HepG2 (cell line): ENCODE data around the gene FAM149A. TPM values are rescaled to one million over a fixed set of nuclear protein-coding genes. Genes with fewer than 3 reads are reported as not detected.
A peak's percentile ranks its signal among the peaks of the same experiment; 100 is the strongest.

Experiments
- ATAC-seq: fragments of 200-7000 bp; cut with Tn5 transposase; 3 replicates; pipeline ENCODE4 v1.9.1; 2020; ENCODE audit warnings: mild to moderate bottlenecking, moderate library complexity
- BruUV-seq: library from RNA; stranded (reverse); fragments of 400-500 nt; replicated peaks from 2 replicates; lab custom pipeline; 2021; lab: Mats Ljungman, UMichigan
- CTCF ChIA-PET: fragments of 300-600 bp; formaldehyde crosslinking; extraction: SDS; loops from one replicate; lab custom pipeline; 2021; ENCODE audit warnings: low total read pairs, inconsistent platforms, low intra/inter-chr PET ratio; lab: Yijun Ruan, JAX
- POLR2A ChIA-PET: fragments of 350-600 bp; sonication (Branson Sonifier 250); formaldehyde crosslinking; loops from one replicate; lab custom pipeline; 2020; ENCODE audit warnings: antibody characterized with exemption, inconsistent platforms; lab: Yijun Ruan, JAX
- DNase-seq: peaks from one replicate; pipeline ENCODE4 v3.0.0-alpha.2; 2015; ENCODE audit warnings: low spot score
- FAIRE-seq: peaks from 3 replicates; lab custom pipeline; 2011; peaks lifted over from hg19 to GRCh38; lab: Jason Lieb, UNC
- H2AFZ ChIP-seq: one replicate; pipeline ENCODE4 v1.6.1; 2011; ENCODE audit warnings: low read length, inconsistent platforms
- H3K27ac ChIP-seq: fragments of 300-600 bp; 3 replicates; pipeline ENCODE4 v1.8.0; 2011; ENCODE audit warnings: mixed run types, mild to moderate bottlenecking, mixed read lengths, low read length, inconsistent platforms; ENCODE audit not compliant: insufficient read depth; ENCODE audit errors: extremely low read length
- H3K27me3 ChIP-seq, 2 experiments: fragments of 200-600 bp in 1 of 2; 2 replicates in 1 of 2; 3 replicates in 1 of 2; pipeline versions ENCODE4 v1.6.0 to v1.8.0; 2011; ENCODE audit warnings: low read length in 2 of 2, mild to moderate bottlenecking in 2 of 2, moderate library complexity in 2 of 2, inconsistent platforms in 1 of 2; ENCODE audit not compliant: insufficient read depth in 2 of 2, control insufficient read depth in 1 of 2
- H3K36me3 ChIP-seq, 2 experiments: fragments of 200-600 bp in 1 of 2; replicated peaks in 1 of 2; 2 replicates in 1 of 2; 3 replicates in 1 of 2; pipeline versions ENCODE4 v1.5.1 to v1.8.0; 2011; ENCODE audit warnings: low read length in 2 of 2, inconsistent platforms in 1 of 2; ENCODE audit not compliant: insufficient read depth in 2 of 2, control insufficient read depth in 1 of 2
- H3K4me1 ChIP-seq: 2 replicates; pipeline ENCODE4 v1.5.1; 2012; ENCODE audit warnings: low read length, inconsistent platforms; ENCODE audit not compliant: insufficient read depth
- H3K4me2 ChIP-seq: 2 replicates; pipeline ENCODE4 v1.6.0; 2011; ENCODE audit warnings: low read depth, low read length, inconsistent platforms
- H3K4me3 ChIP-seq, 3 experiments: fragments of 200-600 bp in 1 of 3; sonication (generic), shearing (Covaris generic) in 1 of 3; replicated peaks in 1 of 3; 2 replicates each; pipeline ENCODE4 v1.5.1; 2011 to 2016; ENCODE audit warnings: low read length in 3 of 3, inconsistent platforms in 2 of 3, low read depth in 2 of 3, mild to moderate bottlenecking in 2 of 3, control low read depth in 1 of 3, mixed read lengths in 1 of 3; ENCODE audit not compliant: insufficient read depth in 1 of 3
- H3K79me2 ChIP-seq: one replicate; pipeline ENCODE4 v1.6.1; 2011; ENCODE audit warnings: low read length, inconsistent platforms; ENCODE audit not compliant: insufficient read depth
- H3K9ac ChIP-seq: 2 replicates; pipeline ENCODE4 v1.6.0; 2011; ENCODE audit warnings: mild to moderate bottlenecking, low read depth, low read length, inconsistent platforms; ENCODE audit not compliant: insufficient read depth
- H3K9me3 ChIP-seq: 2 replicates; pipeline ENCODE4 v1.5.1; 2012; ENCODE audit warnings: mild to moderate bottlenecking, low read length
- H4K20me1 ChIP-seq: 2 replicates; pipeline ENCODE4 v1.6.0; 2011; ENCODE audit warnings: inconsistent platforms, mild to moderate bottlenecking, low read length, moderate library complexity; ENCODE audit not compliant: insufficient read depth
- CBX1 ChIP-seq: IDR thresholded peaks from one replicate; pipeline ENCODE4 v1.6.1; 2016; ENCODE audit warnings: antibody characterized with exemption, low read depth
- HNRNPL ChIP-seq: fragments of 200-400 bp; formaldehyde crosslinking; IDR thresholded peaks from 2 replicates; pipeline ENCODE4 v1.6.1; 2017; ENCODE audit warnings: mild to moderate bottlenecking, low read depth, low read length
- KDM3A ChIP-seq: IDR thresholded peaks from 2 replicates; pipeline ENCODE4 v1.6.1; 2018; ENCODE audit warnings: low read depth, missing compliant biosample characterization
- MZF1 ChIP-seq: sonication (generic); formaldehyde crosslinking; IDR thresholded peaks from 2 replicates; pipeline ENCODE4 v1.8.1; 2023; ENCODE audit warnings: mild to moderate bottlenecking, missing genetic modification reagents, borderline replicate concordance
- NAIF1 ChIP-seq: sonication (generic); formaldehyde crosslinking; IDR thresholded peaks from 2 replicates; pipeline ENCODE4 v1.5.0; 2020; ENCODE audit warnings: mild to moderate bottlenecking, missing genetic modification reagents, borderline replicate concordance
- POLR2A ChIP-seq, 2 experiments: IDR thresholded peaks; 2 replicates each; pipeline ENCODE4 v1.6.1; 2011; ENCODE audit warnings: low read depth in 2 of 2, low read length in 2 of 2, mild to moderate bottlenecking in 1 of 2, moderate library complexity in 1 of 2; ENCODE audit not compliant: insufficient read depth in 1 of 2
- SIX4 ChIP-seq: sonication (generic); formaldehyde crosslinking; IDR thresholded peaks from 2 replicates; pipeline ENCODE4 v1.4.0; 2020; ENCODE audit warnings: missing genetic modification reagents
- ZNF160 ChIP-seq: sonication (generic); formaldehyde crosslinking; IDR thresholded peaks from 2 replicates; pipeline ENCODE4 v1.8.0; 2022; ENCODE audit warnings: mild to moderate bottlenecking, inconsistent platforms, missing genetic modification reagents
- ZNF225 ChIP-seq: sonication (generic); formaldehyde crosslinking; IDR thresholded peaks from 2 replicates; pipeline ENCODE4 v1.4.0; 2020; ENCODE audit warnings: mild to moderate bottlenecking, missing genetic modification reagents
- ZNF766 ChIP-seq: sonication (generic); formaldehyde crosslinking; IDR thresholded peaks from 2 replicates; pipeline ENCODE4 v1.5.0; 2020; ENCODE audit warnings: missing genetic modification reagents, borderline replicate concordance
- ZNF777 ChIP-seq: sonication (generic); formaldehyde crosslinking; IDR thresholded peaks from 2 replicates; pipeline ENCODE4 v1.4.0; 2020; ENCODE audit warnings: missing genetic modification reagents
- WGBS: methylation state at CpG from one replicate; pipeline ENCODE4 v1.1.6; 2017; ENCODE audit warnings: low lambda C conversion rate; 5-methylcytosine and 5-hydroxymethylcytosine counted together
- in situ Hi-C: cut with HindIII; loops from 2 replicates; pipeline ENCODE4 v1.10.0; 2017; ENCODE audit warnings: low pct_unique_long_range_greater_than_20kb; ENCODE audit not compliant: extremely low pct_ligation_motif_present
- intact Hi-C: fragments of 100-400 bp; cut with micrococcal nuclease; formaldehyde crosslinking; loops from one replicate; pipeline ENCODE4 v1.10.0; 2022; ENCODE audit not compliant: unreplicated experiment
- polyA plus RNA-seq, 8 experiments: library from polyadenylated mRNA; depleted of rRNA in 3 of 8; stranded (reverse) in 7 of 8; unstranded in 1 of 8; fragments of >200 nt; fragmentation: Illumina TruSeq in 4 of 8; extraction: Trizol in 4 of 8; gene quantifications; 2 replicates each; pipeline versions ENCODE4 v1.2.1 to v1.2.3, GENCODE V29; 2011 to 2016; ENCODE audit warnings: low read depth in 4 of 8, missing spikeins in 1 of 8, mixed read lengths in 1 of 8; ENCODE audit not compliant: insufficient read depth in 1 of 8
- total RNA-seq, 5 experiments: library from RNA; depleted of rRNA; stranded (reverse); fragments of >200 nt; fragmentation: Illumina TruSeq; extraction: Trizol; gene quantifications; 2 replicates each; pipeline ENCODE4 v1.2.3, GENCODE V29; 2016; ENCODE audit warnings: low read depth in 1 of 5
- TF ChIP-seq, protein P1 (sequence below): sonication (generic); formaldehyde crosslinking; IDR thresholded peaks from 2 replicates; pipeline ENCODE4 v1.4.0; 2020; ENCODE audit warnings: missing genetic modification reagents, mild to moderate bottlenecking, borderline replicate concordance
- TF ChIP-seq, protein P2 (sequence below): sonication (generic); formaldehyde crosslinking; IDR thresholded peaks from 2 replicates; pipeline ENCODE4 v1.4.0; 2020; ENCODE audit warnings: mild to moderate bottlenecking, missing genetic modification reagents, borderline replicate concordance
- TF ChIP-seq, protein P3 (sequence below): IDR thresholded peaks from 2 replicates; pipeline ENCODE4 v1.6.1; 2016; ENCODE audit warnings: missing biosample characterization, missing genetic modification reagents, low read depth

Gene FAM149A
- total and polyA plus RNA-seq, 2 of the 13 experiments (the other 11 are each of a cell fraction or from before 2014, with no cell fraction given): not detected

DNA sequence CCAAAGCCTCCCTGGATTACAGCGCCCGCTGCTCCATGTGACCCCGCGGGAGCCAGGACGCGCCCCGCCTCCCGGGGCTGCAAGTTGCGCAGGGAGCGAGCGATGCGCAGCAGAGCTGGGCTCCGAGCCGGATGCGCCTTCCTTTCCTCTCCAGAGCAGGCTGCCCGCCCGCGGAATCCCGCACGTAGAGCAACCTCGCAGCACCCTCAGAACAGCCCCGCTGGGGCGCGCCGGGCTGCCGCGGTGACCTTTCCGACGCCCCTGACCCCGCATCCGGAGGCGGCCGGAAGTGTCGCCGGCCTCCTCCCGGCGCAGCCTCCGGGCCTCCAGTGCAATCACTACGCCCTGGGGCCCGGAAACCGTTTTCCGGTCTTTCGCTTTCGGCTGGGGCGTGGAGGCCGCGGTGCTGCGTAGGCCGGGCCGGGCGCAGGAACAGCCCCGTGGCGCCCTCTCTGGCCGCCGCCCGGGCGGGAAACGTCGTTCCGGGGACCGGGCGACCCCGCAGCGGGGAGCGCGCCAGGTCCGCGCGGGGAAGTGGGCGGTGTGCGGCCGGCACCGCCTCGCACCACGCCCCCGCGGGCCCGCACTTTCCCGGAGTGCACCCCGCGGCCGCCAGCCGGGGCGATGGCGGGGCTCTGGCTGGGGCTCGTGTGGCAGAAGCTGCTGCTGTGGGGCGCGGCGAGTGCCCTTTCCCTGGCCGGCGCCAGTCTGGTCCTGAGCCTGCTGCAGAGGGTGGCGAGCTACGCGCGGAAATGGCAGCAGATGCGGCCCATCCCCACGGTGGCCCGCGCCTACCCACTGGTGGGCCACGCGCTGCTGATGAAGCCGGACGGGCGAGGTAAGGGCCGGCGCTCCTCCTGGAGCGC is 86.9 kb downstream of the FAM149A start, which contains the start of gene CYP4V2:
CYP4V2 (plus strand) TSS at position 368 of the 866 bp plus-strand sequence; CDS start at position 625, 257 bp downstream.
- POLR2A ChIA-PET: interaction anchor here (0.8 to 3.4 kb wide), 6 partner anchors 11 to 478 kb away, joined by 3 to 22 read pairs (median 6); partner anchors contain the start of gene F11
- WGBS: 0% methylated on average over 9 of the region's 107 CpGs
- TF ChIP-seq ZNF766 (CRISPR knock-in tag) (peak; percentile 77), MZF1 (0 out of 2 replicates have a peak, but pooled peaks have one; percentile 21), HNRNPL (peak; percentile 66; the same call in 1 of the 2 replicates), ZNF225 (0 out of 2 replicates have a peak, but pooled peaks have one; percentile 38), KDM3A (CRISPR knock-in tag) (peak; percentile 19), ZNF777 (CRISPR knock-in tag) (peak; percentile 72; the same call in 1 of the 2 replicates), NAIF1 (peak; percentile 45; the same call in 1 of the 2 replicates), SIX4 (CRISPR knock-in tag) (0 out of 2 replicates have a peak, but pooled peaks have one; percentile 25), ZNF160 (CRISPR knock-in tag) (peak; percentile 48), CBX1 (peak; percentile 26), POLR2A (IDR thresholded peaks at IDR 0.05; ENCODE audit: insufficient read depth in 1 of 2, low read depth in 2 of 2, low read length in 2 of 2) (peak in 1 of 2 experiments; percentile 65; a peak in 3 of 4 replicates)
- TF ChIP-seq, protein P1, sequence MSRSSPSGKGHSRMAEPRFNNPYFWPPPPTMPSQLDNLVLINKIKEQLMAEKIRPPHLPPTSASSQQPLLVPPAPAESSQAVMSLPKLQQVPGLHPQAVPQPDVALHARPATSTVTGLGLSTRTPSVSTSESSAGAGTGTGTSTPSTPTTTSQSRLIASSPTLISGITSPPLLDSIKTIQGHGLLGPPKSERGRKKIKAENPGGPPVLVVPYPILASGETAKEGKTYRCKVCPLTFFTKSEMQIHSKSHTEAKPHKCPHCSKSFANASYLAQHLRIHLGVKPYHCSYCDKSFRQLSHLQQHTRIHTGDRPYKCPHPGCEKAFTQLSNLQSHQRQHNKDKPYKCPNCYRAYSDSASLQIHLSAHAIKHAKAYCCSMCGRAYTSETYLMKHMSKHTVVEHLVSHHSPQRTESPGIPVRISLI (CRISPR knock-in tag): peak; percentile 23; the same call in 1 of the 2 replicates
- TF ChIP-seq, protein P2, sequence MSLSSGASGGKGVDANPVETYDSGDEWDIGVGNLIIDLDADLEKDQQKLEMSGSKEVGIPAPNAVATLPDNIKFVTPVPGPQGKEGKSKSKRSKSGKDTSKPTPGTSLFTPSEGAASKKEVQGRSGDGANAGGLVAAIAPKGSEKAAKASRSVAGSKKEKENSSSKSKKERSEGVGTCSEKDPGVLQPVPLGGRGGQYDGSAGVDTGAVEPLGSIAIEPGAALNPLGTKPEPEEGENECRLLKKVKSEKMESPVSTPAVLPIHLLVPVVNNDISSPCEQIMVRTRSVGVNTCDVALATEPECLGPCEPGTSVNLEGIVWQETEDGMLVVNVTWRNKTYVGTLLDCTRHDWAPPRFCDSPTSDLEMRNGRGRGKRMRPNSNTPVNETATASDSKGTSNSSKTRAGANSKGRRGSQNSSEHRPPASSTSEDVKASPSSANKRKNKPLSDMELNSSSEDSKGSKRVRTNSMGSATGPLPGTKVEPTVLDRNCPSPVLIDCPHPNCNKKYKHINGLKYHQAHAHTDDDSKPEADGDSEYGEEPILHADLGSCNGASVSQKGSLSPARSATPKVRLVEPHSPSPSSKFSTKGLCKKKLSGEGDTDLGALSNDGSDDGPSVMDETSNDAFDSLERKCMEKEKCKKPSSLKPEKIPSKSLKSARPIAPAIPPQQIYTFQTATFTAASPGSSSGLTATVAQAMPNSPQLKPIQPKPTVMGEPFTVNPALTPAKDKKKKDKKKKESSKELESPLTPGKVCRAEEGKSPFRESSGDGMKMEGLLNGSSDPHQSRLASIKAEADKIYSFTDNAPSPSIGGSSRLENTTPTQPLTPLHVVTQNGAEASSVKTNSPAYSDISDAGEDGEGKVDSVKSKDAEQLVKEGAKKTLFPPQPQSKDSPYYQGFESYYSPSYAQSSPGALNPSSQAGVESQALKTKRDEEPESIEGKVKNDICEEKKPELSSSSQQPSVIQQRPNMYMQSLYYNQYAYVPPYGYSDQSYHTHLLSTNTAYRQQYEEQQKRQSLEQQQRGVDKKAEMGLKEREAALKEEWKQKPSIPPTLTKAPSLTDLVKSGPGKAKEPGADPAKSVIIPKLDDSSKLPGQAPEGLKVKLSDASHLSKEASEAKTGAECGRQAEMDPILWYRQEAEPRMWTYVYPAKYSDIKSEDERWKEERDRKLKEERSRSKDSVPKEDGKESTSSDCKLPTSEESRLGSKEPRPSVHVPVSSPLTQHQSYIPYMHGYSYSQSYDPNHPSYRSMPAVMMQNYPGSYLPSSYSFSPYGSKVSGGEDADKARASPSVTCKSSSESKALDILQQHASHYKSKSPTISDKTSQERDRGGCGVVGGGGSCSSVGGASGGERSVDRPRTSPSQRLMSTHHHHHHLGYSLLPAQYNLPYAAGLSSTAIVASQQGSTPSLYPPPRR (CRISPR knock-in tag): peak; percentile 63; the same call in 1 of the 2 replicates
- TF ChIP-seq, protein P3, sequence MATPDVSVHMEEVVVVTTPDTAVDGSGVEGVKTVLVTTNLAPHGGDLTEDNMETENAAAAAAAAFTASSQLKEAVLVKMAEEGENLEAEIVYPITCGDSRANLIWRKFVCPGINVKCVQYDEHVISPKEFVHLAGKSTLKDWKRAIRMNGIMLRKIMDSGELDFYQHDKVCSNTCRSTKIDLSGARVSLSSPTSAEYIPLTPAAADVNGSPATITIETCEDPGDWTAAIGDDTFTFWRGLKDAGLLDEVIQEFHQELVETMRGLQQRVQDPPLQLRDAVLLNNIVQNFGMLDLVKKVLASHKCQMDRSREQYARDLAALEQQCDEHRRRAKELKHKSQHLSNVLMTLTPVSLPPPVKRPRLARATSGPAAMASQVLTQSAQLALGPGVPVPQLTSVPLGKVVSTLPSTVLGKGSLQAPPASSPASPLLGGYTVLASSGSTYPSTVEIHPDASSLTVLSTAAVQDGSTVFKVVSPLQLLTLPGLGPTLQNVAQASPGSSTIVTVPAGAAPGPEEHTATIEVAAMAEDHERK (CRISPR knock-in tag): 0 out of 2 replicates have a peak, but pooled peaks have one; percentile 35

More for the DNA sequence above, 86.9 kb downstream of the FAM149A start, which contains the start of gene CYP4V2:
- FAIRE-seq: no peak
- ATAC-seq: peak; percentile 89
- in situ Hi-C loops (no loop called here), intact Hi-C loops (loop anchor here (5.0 kb wide), 2 partner anchors 44 to 76 kb away; partner anchors contain the start of gene F11)
- Histone ChIP-seq H4K20me1 (no peaks in the 10 kb centered on the region), H3K36me3 (no peaks in the 10 kb centered on the region), H3K9me3 (no peaks in the 10 kb centered on the region), H3K4me2 (peak within 1 kb of the TSS; percentile 90), H3K79me2 (no peaks in the 10 kb centered on the region), H3K27ac (peak within 1 kb of the TSS; percentile 91), H3K4me1 (peaks cover 22% of the 10 kb centered on the region), H3K4me3 (peak within 1 kb of the TSS; percentile 79 to 89 (median 79)), H3K9ac (peak within 1 kb of the TSS; percentile 77), H3K27me3 (no peaks in the 10 kb centered on the region), H2AFZ (peak within 1 kb of the TSS; percentile 84)
- no TSS peak for BruUV-seq
- CTCF ChIA-PET: no interaction called here
- peak; percentile 60 for DNase-seq
